Tibial nerve (tissue), 4 donors: ENCODE measurements around the gene RFC2. TPM values are rescaled to one million over a fixed set of nuclear protein-coding genes. Genes with fewer than 3 reads are reported as not detected.
A peak's percentile ranks its signal among the peaks of the same experiment; 100 is the strongest.
"Not testable (repeated sequence)": the region's sequence is repeated elsewhere in the genome, so short reads cannot be mapped to it uniquely, and the experiment has no call there.

ENCODE experiments used
- DNase-seq, 2 donors: peaks; one replicate each; pipeline ENCODE4 v3.0.0-alpha.2; 2019; ENCODE audit warnings: low spot score in 2 of 2
- H3K27ac ChIP-seq, 4 donors: fragments of 200-600 bp; sonication (generic) in 3 of 4; one replicate each; pipeline ENCODE4 v1.5.1; 2017 to 2019; ENCODE audit warnings: mild to moderate bottlenecking in 1 of 4
- H3K27me3 ChIP-seq, 2 donors: fragments of 200-600 bp; sonication (generic) in 1 of 2; one replicate each; pipeline versions ENCODE4 v1.5.1 to v1.6.0; 2017 to 2019
- H3K36me3 ChIP-seq, 3 donors: fragments of 200-600 bp; sonication (generic); one replicate each; pipeline ENCODE4 v1.5.1; 2018 to 2019
- H3K4me1 ChIP-seq, 4 donors: fragments of 200-600 bp; sonication (generic) in 3 of 4; one replicate each; pipeline ENCODE4 v1.5.1; 2017 to 2019
- H3K4me3 ChIP-seq, 4 donors: fragments of 200-600 bp; sonication (generic) in 3 of 4; one replicate each; pipeline ENCODE4 v1.5.1; 2017 to 2019; ENCODE audit warnings: mild to moderate bottlenecking in 1 of 4, moderate library complexity in 1 of 4
- H3K9me3 ChIP-seq, 4 donors: fragments of 200-600 bp; sonication (generic) in 3 of 4; one replicate each; pipeline ENCODE4 v1.5.1; 2017 to 2019
- CTCF ChIP-seq, 5 experiments: fragments of 200-600 bp in 3 of 5; fragments of 450-650 bp in 2 of 5; sonication (generic) in 3 of 5; IDR thresholded peaks; one replicate each; pipeline ENCODE4 v1.5.1; 2016 to 2019; ENCODE audit warnings: antibody characterized with exemption in 5 of 5, mild to moderate bottlenecking in 3 of 5, moderate library complexity in 2 of 5
- EP300 ChIP-seq, 2 donors: sonication (generic); formaldehyde crosslinking; IDR thresholded peaks; one replicate each; pipeline ENCODE4 v1.6.1; 2017; ENCODE audit warnings: antibody characterized with exemption in 2 of 2, mild to moderate bottlenecking in 1 of 2
- POLR2A ChIP-seq, 2 donors: fragments of 450-650 bp; IDR thresholded peaks; one replicate each; pipeline ENCODE4 v1.6.1; 2017; ENCODE audit warnings: antibody characterized with exemption in 2 of 2, mild to moderate bottlenecking in 2 of 2, moderate library complexity in 2 of 2
- WGBS, 2 donors: methylation state at CpG; one replicate each; pipeline ENCODE4 v1.1.5; 2018; 5-methylcytosine and 5-hydroxymethylcytosine counted together
- total RNA-seq, 4 donors: library from RNA; depleted of rRNA; stranded (reverse); fragments of >200 nt; gene quantifications; one replicate each; pipeline ENCODE4 v1.1.0, GENCODE V29; 2016

Gene RFC2
- total RNA-seq, 4 donors from 2014 or later: 8.4 to 25.1 (median 14.1) TPM

GRCh38 chr7:74253331-74253730, 868 bp downstream of the RFC2 start:
- H3K4me3 ChIP-seq: peak overlapping the region in 3 of 4 donors; percentile 61 to 80 (median 76)
- peaks cover 5 to 38% (median 12%) of the 10 kb centered on the region in 4 donors for H3K4me1 ChIP-seq
- no peak for DNase-seq
- TF ChIP-seq CTCF (IDR thresholded peaks at IDR 0.05): no peak
- TF ChIP-seq POLR2A (IDR thresholded peaks at IDR 0.05): no peak
- H3K27ac ChIP-seq: peak overlapping the region in 1 of 4 donors; percentile 91
- no peaks in the 10 kb centered on the region for H3K27me3 ChIP-seq
- peaks cover 0 to 32% (median 16%) of the 10 kb centered on the region in 3 donors for H3K36me3 ChIP-seq
- WGBS, 2 donors: 49 to 66% methylated on average over 3 to 7 of the region's 7 CpGs
- no peaks in the 10 kb centered on the region for H3K9me3 ChIP-seq

- H3K9me3 ChIP-seq: no peaks in the 10 kb centered on the region
- TF ChIP-seq CTCF (IDR thresholded peaks at IDR 0.05) (no peak), POLR2A (IDR thresholded peaks at IDR 0.05) (no peak), EP300 (IDR thresholded peaks at IDR 0.05) (no peak)
- H3K36me3 ChIP-seq: peaks cover 0 to 37% (median 16%) of the 10 kb centered on the region in 3 donors
- no peak overlapping the region for H3K27ac ChIP-seq
- H3K27me3 ChIP-seq: no peaks in the 10 kb centered on the region
- H3K4me1 ChIP-seq: peaks cover 5 to 38% (median 12%) of the 10 kb centered on the region in 4 donors
- no peak overlapping the region for H3K4me3 ChIP-seq
- DNase-seq: no peak
- WGBS, 2 donors: 78 to 83% methylated on average over 5 of the region's 5 CpGs
These were observed 1.3 kb downstream of the RFC2 start for GRCh38 chr7:74252893-74253292.

- WGBS, 2 donors: 95% methylated on average over 10 of the region's 10 CpGs
- H3K4me3 ChIP-seq, H3K9me3 ChIP-seq, DNase-seq, H3K27me3 ChIP-seq, H3K27ac ChIP-seq: not testable (repeated sequence)
- Histone ChIP-seq H3K36me3 (peaks cover 0 to 75% (median 16%) of the 10 kb centered on the region in 3 donors), H3K4me1 (peaks cover 0 to 15% (median 6%) of the 10 kb centered on the region in 4 donors)
These were observed 5.1 kb downstream of the RFC2 start for GRCh38 chr7:74249058-74249457.

GRCh38 chr7:74248156-74248555, 6.0 kb downstream of the RFC2 start:
- 90 to 93% methylated on average over 6 of the region's 6 CpGs for whole genome bisulfite sequencing, 2 donors

GRCh38 chr7:74246497-74246896, 7.7 kb downstream of the RFC2 start:
- no peak for DNase-seq
- Histone ChIP-seq H3K4me1 (no peaks in the 10 kb centered on the region), H3K27me3 (no peaks in the 10 kb centered on the region), H3K9me3 (no peaks in the 10 kb centered on the region), H3K4me3 (no peak overlapping the region), H3K36me3 (peaks cover 0 to 100% (median 16%) of the 10 kb centered on the region in 3 donors), H3K27ac (no peak overlapping the region)
- TF ChIP-seq EP300 (IDR thresholded peaks at IDR 0.05) (no peak), CTCF (IDR thresholded peaks at IDR 0.05) (no peak), POLR2A (IDR thresholded peaks at IDR 0.05) (no peak)
- 80 to 82% methylated on average over 4 of the region's 4 CpGs for WGBS, 2 donors

More at GRCh38 chr7:74248156-74248555, 6.0 kb downstream of the RFC2 start:
- Histone ChIP-seq H3K4me3 (no peak overlapping the region), H3K27ac (no peak overlapping the region), H3K9me3 (no peaks in the 10 kb centered on the region), H3K27me3 (no peaks in the 10 kb centered on the region), H3K4me1 (peaks cover 0 to 7% (median 2%) of the 10 kb centered on the region in 4 donors), H3K36me3 (peaks cover 0 to 84% (median 16%) of the 10 kb centered on the region in 3 donors)
- DNase-seq: no peak
- no peak for TF ChIP-seq POLR2A (IDR thresholded peaks at IDR 0.05)
- no peak for TF ChIP-seq EP300 (IDR thresholded peaks at IDR 0.05)
- no peak for TF ChIP-seq CTCF (IDR thresholded peaks at IDR 0.05)

- no peaks in the 10 kb centered on the region for H3K4me1 ChIP-seq
- no peaks in the 10 kb centered on the region for H3K27me3 ChIP-seq
- H3K36me3 ChIP-seq: peaks cover 0 to 100% (median 5%) of the 10 kb centered on the region in 3 donors
- no peak for TF ChIP-seq POLR2A (IDR thresholded peaks at IDR 0.05)
- no peak for TF ChIP-seq EP300 (IDR thresholded peaks at IDR 0.05)
- TF ChIP-seq CTCF (IDR thresholded peaks at IDR 0.05): no peak
- WGBS, 2 donors: 83% methylated on average over 6 of the region's 6 CpGs
- no peaks in the 10 kb centered on the region for H3K9me3 ChIP-seq
- no peak for DNase-seq
- no peak overlapping the region for H3K27ac ChIP-seq
- no peak overlapping the region for H3K4me3 ChIP-seq
These were observed 12.1 kb downstream of the RFC2 start for GRCh38 chr7:74242122-74242443.
